ENCODE measurements around the gene ADRA2A. TPM values are rescaled to one million over a fixed set of nuclear protein-coding genes. Genes with fewer than 3 reads are reported as not detected.

The ADRA2A gene
- total RNA-seq, 1 donor from 2014 or later: not detected

- POLR2A ChIA-PET: no interaction called here
- no peak overlapping the region for H3K27ac Mint-ChIP-seq
- no peaks in the 10 kb centered on the region for H3K4me1 Mint-ChIP-seq
- no peak for DNase-seq
- intact Hi-C loops (cut with micrococcal nuclease): no loop called here
- H3K36me3 Mint-ChIP-seq (ENCODE audit: low read depth): no peaks in the 10 kb centered on the region
- no peak for TF ChIP-seq CTCF (IDR thresholded peaks at IDR 0.05)
- H3K9me3 Mint-ChIP-seq: no peaks in the 10 kb centered on the region
- CTCF ChIA-PET: no interaction called here
- H3K4me3 Mint-ChIP-seq: no peak overlapping the region
- peaks cover 13% of the 10 kb centered on the region for H3K27me3 Mint-ChIP-seq
- no peak for ATAC-seq (ENCODE audit: low read depth)
Measured at GRCh38 chr10:111101796-111102195, 25.0 kb downstream of the ADRA2A start.

GRCh38 chr10:111102359-111102837, 25.6 kb downstream of the ADRA2A start:
- Mint-ChIP-seq H3K4me1 (no peaks in the 10 kb centered on the region), H3K36me3 (ENCODE audit: low read depth) (no peaks in the 10 kb centered on the region), H3K9me3 (no peaks in the 10 kb centered on the region), H3K27ac (no peak overlapping the region), H3K4me3 (no peak overlapping the region), H3K27me3 (peaks cover 16% of the 10 kb centered on the region)
- no peak for ATAC-seq (ENCODE audit: low read depth)
- POLR2A ChIA-PET: no interaction called here
- TF ChIP-seq CTCF (IDR thresholded peaks at IDR 0.05): no peak
- no peak for DNase-seq
- CTCF ChIA-PET: no interaction called here
- intact Hi-C loops (cut with micrococcal nuclease): no loop called here

GRCh38 chr10:111103196-111103840, 26.5 kb downstream of the ADRA2A start:
- DNase-seq: no peak

GRCh38 chr10:111104811-111105210, 28.0 kb downstream of the ADRA2A start:
- CTCF ChIA-PET: no interaction called here
- TF ChIP-seq CTCF (IDR thresholded peaks at IDR 0.05): no peak
- DNase-seq: no peak
- no peak overlapping the region for H3K4me3 Mint-ChIP-seq
- H3K9me3 Mint-ChIP-seq: no peaks in the 10 kb centered on the region
- no peak overlapping the region for H3K27ac Mint-ChIP-seq
- peaks cover 17% of the 10 kb centered on the region for H3K27me3 Mint-ChIP-seq
- intact Hi-C loops (cut with micrococcal nuclease): no loop called here
- no peaks in the 10 kb centered on the region for H3K36me3 Mint-ChIP-seq (ENCODE audit: low read depth)
- POLR2A ChIA-PET: no interaction called here
- H3K4me1 Mint-ChIP-seq: no peaks in the 10 kb centered on the region
- no peak for ATAC-seq (ENCODE audit: low read depth)

More at GRCh38 chr10:111103196-111103840, 26.5 kb downstream of the ADRA2A start:
- peaks cover 17% of the 10 kb centered on the region for H3K27me3 Mint-ChIP-seq
- POLR2A ChIA-PET: no interaction called here
- H3K4me1 Mint-ChIP-seq: no peaks in the 10 kb centered on the region
- intact Hi-C loops (cut with micrococcal nuclease): no loop called here
- no peak overlapping the region for H3K4me3 Mint-ChIP-seq
- TF ChIP-seq CTCF (IDR thresholded peaks at IDR 0.05): no peak
- ATAC-seq (ENCODE audit: low read depth): no peak
- H3K27ac Mint-ChIP-seq: no peak overlapping the region
- no peaks in the 10 kb centered on the region for H3K9me3 Mint-ChIP-seq
- no peaks in the 10 kb centered on the region for H3K36me3 Mint-ChIP-seq (ENCODE audit: low read depth)
- CTCF ChIA-PET: no interaction called here

GRCh38 chr10:111106081-111106480, 29.3 kb downstream of the ADRA2A start:
- Mint-ChIP-seq H3K9me3 (no peaks in the 10 kb centered on the region), H3K36me3 (ENCODE audit: low read depth) (no peaks in the 10 kb centered on the region), H3K27me3 (peaks cover 19% of the 10 kb centered on the region), H3K27ac (no peak overlapping the region), H3K4me1 (no peaks in the 10 kb centered on the region), H3K4me3 (no peak overlapping the region)
- DNase-seq (no peak), ATAC-seq (ENCODE audit: low read depth) (no peak)
- POLR2A ChIA-PET: no interaction called here
- intact Hi-C loops (cut with micrococcal nuclease): no loop called here
- TF ChIP-seq CTCF (IDR thresholded peaks at IDR 0.05): no peak
- CTCF ChIA-PET: no interaction called here

Measured in activated B cell treated with CpG ODN at 0.5 μM for 24 hours (primary cell).